Measurements from ENCODE around the gene NTM.

Gene NTM

DNA sequence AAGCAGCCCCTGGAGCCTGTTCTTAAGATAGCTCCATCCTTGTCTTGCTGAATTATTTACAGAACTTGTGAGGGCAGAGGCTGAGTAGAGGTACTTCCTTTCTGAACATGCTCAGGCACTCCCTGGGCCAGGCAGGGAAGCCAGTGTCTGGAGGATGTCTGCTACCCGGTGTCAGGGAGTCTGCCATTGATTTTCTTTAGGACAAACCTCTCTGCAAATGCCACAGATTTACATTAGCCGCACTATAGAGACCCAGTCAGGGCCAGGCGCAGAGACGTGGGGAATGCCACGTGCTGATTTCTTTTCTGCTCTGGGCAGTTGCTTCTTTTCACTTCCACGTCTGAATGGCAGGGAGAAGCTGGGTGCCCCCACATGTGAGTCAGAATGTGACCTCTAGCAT lies 585.5 kb downstream of the NTM start:
- H3K27ac ChIP-seq (replicated peaks): no peak overlapping the region
- H3K4me3 ChIP-seq (replicated peaks; ENCODE audit: insufficient read depth, low read length): no peak overlapping the region
- DNase-seq (ENCODE audit: low read depth in 1 of 2, low spot score in 1 of 2): no peak
- TF ChIP-seq GABPA (IDR thresholded peaks at IDR 0.05; ENCODE audit: low read depth) (no peak), SPI1 (IDR thresholded peaks at IDR 0.05; ENCODE audit: borderline replicate concordance, low read depth) (no peak), POLR2AphosphoS5 (IDR thresholded peaks at IDR 0.05; ENCODE audit: low read depth) (no peak)
- TF ChIP-seq, protein P1, sequence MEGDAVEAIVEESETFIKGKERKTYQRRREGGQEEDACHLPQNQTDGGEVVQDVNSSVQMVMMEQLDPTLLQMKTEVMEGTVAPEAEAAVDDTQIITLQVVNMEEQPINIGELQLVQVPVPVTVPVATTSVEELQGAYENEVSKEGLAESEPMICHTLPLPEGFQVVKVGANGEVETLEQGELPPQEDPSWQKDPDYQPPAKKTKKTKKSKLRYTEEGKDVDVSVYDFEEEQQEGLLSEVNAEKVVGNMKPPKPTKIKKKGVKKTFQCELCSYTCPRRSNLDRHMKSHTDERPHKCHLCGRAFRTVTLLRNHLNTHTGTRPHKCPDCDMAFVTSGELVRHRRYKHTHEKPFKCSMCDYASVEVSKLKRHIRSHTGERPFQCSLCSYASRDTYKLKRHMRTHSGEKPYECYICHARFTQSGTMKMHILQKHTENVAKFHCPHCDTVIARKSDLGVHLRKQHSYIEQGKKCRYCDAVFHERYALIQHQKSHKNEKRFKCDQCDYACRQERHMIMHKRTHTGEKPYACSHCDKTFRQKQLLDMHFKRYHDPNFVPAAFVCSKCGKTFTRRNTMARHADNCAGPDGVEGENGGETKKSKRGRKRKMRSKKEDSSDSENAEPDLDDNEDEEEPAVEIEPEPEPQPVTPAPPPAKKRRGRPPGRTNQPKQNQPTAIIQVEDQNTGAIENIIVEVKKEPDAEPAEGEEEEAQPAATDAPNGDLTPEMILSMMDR (IDR thresholded peaks at IDR 0.05; ENCODE audit: insufficient read depth, low read length): no peak
- TF ChIP-seq, protein P2, sequence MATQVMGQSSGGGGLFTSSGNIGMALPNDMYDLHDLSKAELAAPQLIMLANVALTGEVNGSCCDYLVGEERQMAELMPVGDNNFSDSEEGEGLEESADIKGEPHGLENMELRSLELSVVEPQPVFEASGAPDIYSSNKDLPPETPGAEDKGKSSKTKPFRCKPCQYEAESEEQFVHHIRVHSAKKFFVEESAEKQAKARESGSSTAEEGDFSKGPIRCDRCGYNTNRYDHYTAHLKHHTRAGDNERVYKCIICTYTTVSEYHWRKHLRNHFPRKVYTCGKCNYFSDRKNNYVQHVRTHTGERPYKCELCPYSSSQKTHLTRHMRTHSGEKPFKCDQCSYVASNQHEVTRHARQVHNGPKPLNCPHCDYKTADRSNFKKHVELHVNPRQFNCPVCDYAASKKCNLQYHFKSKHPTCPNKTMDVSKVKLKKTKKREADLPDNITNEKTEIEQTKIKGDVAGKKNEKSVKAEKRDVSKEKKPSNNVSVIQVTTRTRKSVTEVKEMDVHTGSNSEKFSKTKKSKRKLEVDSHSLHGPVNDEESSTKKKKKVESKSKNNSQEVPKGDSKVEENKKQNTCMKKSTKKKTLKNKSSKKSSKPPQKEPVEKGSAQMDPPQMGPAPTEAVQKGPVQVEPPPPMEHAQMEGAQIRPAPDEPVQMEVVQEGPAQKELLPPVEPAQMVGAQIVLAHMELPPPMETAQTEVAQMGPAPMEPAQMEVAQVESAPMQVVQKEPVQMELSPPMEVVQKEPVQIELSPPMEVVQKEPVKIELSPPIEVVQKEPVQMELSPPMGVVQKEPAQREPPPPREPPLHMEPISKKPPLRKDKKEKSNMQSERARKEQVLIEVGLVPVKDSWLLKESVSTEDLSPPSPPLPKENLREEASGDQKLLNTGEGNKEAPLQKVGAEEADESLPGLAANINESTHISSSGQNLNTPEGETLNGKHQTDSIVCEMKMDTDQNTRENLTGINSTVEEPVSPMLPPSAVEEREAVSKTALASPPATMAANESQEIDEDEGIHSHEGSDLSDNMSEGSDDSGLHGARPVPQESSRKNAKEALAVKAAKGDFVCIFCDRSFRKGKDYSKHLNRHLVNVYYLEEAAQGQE (IDR thresholded peaks at IDR 0.05; ENCODE audit: insufficient replicate concordance, low read depth): no peak
- H3K27me3 ChIP-seq (ENCODE audit: insufficient read depth, poor library complexity, severe bottlenecking): no peaks in the 10 kb centered on the region

DNA sequence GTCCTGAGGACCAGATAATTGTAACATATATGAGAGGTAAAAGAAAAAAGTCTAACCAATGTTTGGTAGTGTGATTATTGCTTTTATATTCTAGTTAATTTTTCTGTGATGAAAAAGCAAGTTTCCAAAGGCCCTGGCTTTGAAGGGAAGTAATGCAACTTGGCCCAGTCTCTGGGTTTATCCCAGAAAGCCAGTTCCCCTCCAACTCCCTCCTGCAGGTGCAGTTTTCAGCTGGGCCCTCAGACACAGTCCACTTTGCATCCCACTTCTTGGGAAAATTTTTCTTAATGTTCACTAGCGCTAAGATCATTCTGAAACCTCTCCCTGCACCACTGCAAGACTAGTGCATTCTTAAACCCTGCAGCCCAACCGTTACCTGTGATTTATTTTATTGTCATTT lies 586.8 kb downstream of the NTM start:
- TF ChIP-seq, protein P2 (IDR thresholded peaks at IDR 0.05; ENCODE audit: insufficient replicate concordance, low read depth): no peak
- TF ChIP-seq, protein P1 (IDR thresholded peaks at IDR 0.05; ENCODE audit: insufficient read depth, low read length): no peak
- TF ChIP-seq POLR2AphosphoS5 (IDR thresholded peaks at IDR 0.05; ENCODE audit: low read depth) (no peak), GABPA (IDR thresholded peaks at IDR 0.05; ENCODE audit: low read depth) (no peak), SPI1 (IDR thresholded peaks at IDR 0.05; ENCODE audit: borderline replicate concordance, low read depth) (no peak)
- Histone ChIP-seq H3K27ac (replicated peaks) (no peak overlapping the region), H3K27me3 (ENCODE audit: insufficient read depth, poor library complexity, severe bottlenecking) (no peaks in the 10 kb centered on the region), H3K4me3 (replicated peaks; ENCODE audit: insufficient read depth, low read length) (no peak overlapping the region)
- DNase-seq (ENCODE audit: low read depth in 1 of 2, low spot score in 1 of 2): no peak

DNA sequence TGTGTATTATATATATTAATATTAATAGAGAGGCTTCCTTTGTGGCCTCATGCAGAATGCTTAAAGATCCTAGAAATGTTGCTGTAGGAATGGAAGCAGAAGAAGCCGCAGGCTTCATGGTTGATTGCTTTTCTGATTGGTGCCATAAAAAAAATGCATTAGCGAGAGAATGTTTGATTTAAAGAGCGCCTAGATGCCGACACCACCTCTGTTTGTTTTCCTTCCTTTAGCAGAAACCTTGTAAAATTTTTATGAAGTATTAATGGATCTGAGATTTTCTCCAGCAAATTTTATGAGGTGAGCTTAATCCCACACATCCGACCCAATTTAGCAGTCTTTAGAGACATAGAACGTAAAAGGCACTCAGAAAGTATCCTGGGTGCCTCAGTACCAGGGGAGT lies 587.5 kb downstream of the NTM start:
- H3K27ac ChIP-seq (replicated peaks): no peak overlapping the region
- DNase-seq (ENCODE audit: low read depth in 1 of 2, low spot score in 1 of 2): no peak
- TF ChIP-seq SPI1 (IDR thresholded peaks at IDR 0.05; ENCODE audit: borderline replicate concordance, low read depth): no peak
- TF ChIP-seq, protein P1 (IDR thresholded peaks at IDR 0.05; ENCODE audit: insufficient read depth, low read length): no peak
- TF ChIP-seq POLR2AphosphoS5 (IDR thresholded peaks at IDR 0.05; ENCODE audit: low read depth): no peak
- TF ChIP-seq, protein P2 (IDR thresholded peaks at IDR 0.05; ENCODE audit: insufficient replicate concordance, low read depth): no peak
- no peak for TF ChIP-seq GABPA (IDR thresholded peaks at IDR 0.05; ENCODE audit: low read depth)
- H3K27me3 ChIP-seq (ENCODE audit: insufficient read depth, poor library complexity, severe bottlenecking): no peaks in the 10 kb centered on the region
- no peak overlapping the region for H3K4me3 ChIP-seq (replicated peaks; ENCODE audit: insufficient read depth, low read length)
